HepG2 (cell line): Measurements from ENCODE around the gene PDZRN4.

Source experiments
- BRCA1 ChIP-seq: sonication (generic); formaldehyde crosslinking; IDR thresholded peaks from 2 replicates; pipeline ENCODE4 v1.4.0; 2020; ENCODE audit warnings: missing genetic modification reagents
- CBX5 ChIP-seq: sonication (generic); formaldehyde crosslinking; IDR thresholded peaks from 2 replicates; pipeline ENCODE4 v1.4.0; 2020; ENCODE audit warnings: missing genetic modification reagents, borderline replicate concordance
- ESRRA ChIP-seq: sonication (generic); formaldehyde crosslinking; IDR thresholded peaks from 2 replicates; pipeline ENCODE4 v1.5.1; 2020; ENCODE audit warnings: mild to moderate bottlenecking, low read depth, missing genetic modification reagents
- HCFC1 ChIP-seq: fragments of 150-350 bp; IDR thresholded peaks from 2 replicates; pipeline ENCODE4 v1.6.1; 2014; ENCODE audit warnings: low read depth, low read length
- HOXA5 ChIP-seq: sonication (generic); formaldehyde crosslinking; IDR thresholded peaks from 2 replicates; pipeline ENCODE4 v1.4.0; 2020; ENCODE audit warnings: missing genetic modification reagents
- JUN ChIP-seq: sonication (generic); formaldehyde crosslinking; IDR thresholded peaks from 2 replicates; pipeline ENCODE4 v1.4.0; 2020; ENCODE audit warnings: mild to moderate bottlenecking, missing genetic modification reagents
- KLF9 ChIP-seq: IDR thresholded peaks from 2 replicates; pipeline ENCODE4 v1.6.1; 2016; ENCODE audit warnings: low read depth
- POLR2AphosphoS5 ChIP-seq: IDR thresholded peaks from 2 replicates; pipeline ENCODE4 v1.6.1; 2012; ENCODE audit warnings: low read depth, low read length
- TOE1 ChIP-seq: sonication (generic); formaldehyde crosslinking; IDR thresholded peaks from 2 replicates; pipeline ENCODE4 v1.4.0; 2020; ENCODE audit warnings: mild to moderate bottlenecking, missing genetic modification reagents
- TP53 ChIP-seq: sonication (generic); formaldehyde crosslinking; conservative IDR thresholded peaks from 2 replicates; pipeline ENCODE4 v1.4.0; 2020; ENCODE audit warnings: missing genetic modification reagents
- ZNF234 ChIP-seq: sonication (generic); formaldehyde crosslinking; conservative IDR thresholded peaks from 2 replicates; pipeline ENCODE4 v1.5.1; 2020; ENCODE audit warnings: mild to moderate bottlenecking, missing genetic modification reagents
- TF ChIP-seq, protein P1 (sequence below): sonication (generic); formaldehyde crosslinking; IDR thresholded peaks from 2 replicates; pipeline ENCODE4 v1.5.0; 2020; ENCODE audit warnings: mild to moderate bottlenecking, missing genetic modification reagents, moderate library complexity

- TF ChIP-seq ESRRA: no peak
- no peak for TF ChIP-seq HCFC1
- TF ChIP-seq HOXA5 (CRISPR knock-in tag): no peak
- no peak for TF ChIP-seq CBX5 (CRISPR knock-in tag)
- TF ChIP-seq, protein P1, sequence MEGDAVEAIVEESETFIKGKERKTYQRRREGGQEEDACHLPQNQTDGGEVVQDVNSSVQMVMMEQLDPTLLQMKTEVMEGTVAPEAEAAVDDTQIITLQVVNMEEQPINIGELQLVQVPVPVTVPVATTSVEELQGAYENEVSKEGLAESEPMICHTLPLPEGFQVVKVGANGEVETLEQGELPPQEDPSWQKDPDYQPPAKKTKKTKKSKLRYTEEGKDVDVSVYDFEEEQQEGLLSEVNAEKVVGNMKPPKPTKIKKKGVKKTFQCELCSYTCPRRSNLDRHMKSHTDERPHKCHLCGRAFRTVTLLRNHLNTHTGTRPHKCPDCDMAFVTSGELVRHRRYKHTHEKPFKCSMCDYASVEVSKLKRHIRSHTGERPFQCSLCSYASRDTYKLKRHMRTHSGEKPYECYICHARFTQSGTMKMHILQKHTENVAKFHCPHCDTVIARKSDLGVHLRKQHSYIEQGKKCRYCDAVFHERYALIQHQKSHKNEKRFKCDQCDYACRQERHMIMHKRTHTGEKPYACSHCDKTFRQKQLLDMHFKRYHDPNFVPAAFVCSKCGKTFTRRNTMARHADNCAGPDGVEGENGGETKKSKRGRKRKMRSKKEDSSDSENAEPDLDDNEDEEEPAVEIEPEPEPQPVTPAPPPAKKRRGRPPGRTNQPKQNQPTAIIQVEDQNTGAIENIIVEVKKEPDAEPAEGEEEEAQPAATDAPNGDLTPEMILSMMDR: no peak
- no peak for TF ChIP-seq ZNF234 (CRISPR knock-in tag)
- no peak for TF ChIP-seq BRCA1 (CRISPR knock-in tag)
- no peak for TF ChIP-seq TP53 (CRISPR knock-in tag)
- no peak for TF ChIP-seq KLF9 (CRISPR knock-in tag)
- no peak for TF ChIP-seq JUN
- no peak for TF ChIP-seq POLR2AphosphoS5
- TF ChIP-seq TOE1 (CRISPR knock-in tag): no peak
Measured at GRCh38 chr12:41344776-41345470, 156.8 kb downstream of the PDZRN4 start.
